NCI-H2081 treated with DMSO at 0.1 percent for 48 hours (cell line): ENCODE results near the gene SLC44A1.

Experiments
- DNase-seq: peaks from one replicate; lab custom pipeline; 2025; lab: John Stamatoyannopoulos, UW

The SLC44A1 gene

DNA sequence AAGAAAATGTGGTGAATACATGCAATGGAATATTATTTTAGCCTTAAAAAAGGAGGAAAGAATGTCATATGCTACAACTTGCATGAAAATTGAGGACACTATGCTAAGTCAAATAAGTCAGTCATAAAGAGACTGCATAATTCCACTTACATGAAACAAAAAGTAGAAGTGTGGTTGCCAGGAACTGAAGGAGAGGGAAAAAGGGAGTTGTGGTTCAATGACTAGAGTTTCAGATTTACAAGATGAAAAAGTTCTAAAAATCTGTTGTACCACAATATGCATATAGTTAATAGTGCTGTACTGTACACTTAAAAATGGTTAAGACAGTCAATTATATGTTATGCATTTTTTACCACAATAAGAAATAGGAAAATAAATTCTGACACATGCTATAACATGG lies 95.4 kb downstream of the SLC44A1 start:
- DNase-seq = no peak

DNA sequence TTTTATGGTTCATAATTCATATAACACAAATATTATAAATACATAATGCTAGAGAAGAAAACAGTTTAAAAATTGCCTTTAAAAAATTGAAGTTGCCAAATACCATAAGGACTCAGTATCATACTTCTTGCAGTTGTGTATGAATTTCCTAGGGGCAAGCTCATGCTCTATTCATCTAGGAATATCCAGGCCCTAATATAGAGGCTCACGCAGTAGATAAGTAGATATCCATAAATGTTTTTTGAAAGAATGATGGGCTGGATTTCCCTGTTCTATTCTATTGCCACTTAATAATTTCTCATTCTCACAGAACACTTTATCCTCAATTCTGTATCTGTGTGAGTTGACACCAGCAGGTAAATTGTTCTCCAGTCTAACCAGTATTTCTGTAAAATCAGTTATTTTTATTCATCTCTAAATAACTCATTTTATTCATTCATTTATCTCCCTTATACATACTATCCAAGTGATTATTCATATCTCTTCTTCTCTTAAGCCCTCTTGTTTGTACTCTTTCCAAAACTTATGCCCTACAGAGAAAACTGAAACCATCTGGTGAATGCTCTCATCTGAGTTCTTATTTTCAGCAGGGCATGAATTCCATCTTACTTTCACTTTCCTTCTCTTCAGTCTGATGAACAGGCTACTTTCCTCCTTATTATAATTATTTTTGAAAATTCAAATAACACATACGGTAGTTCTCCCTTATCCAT lies 97.1 kb downstream of the SLC44A1 start:
- no peak for DNase-seq

DNA sequence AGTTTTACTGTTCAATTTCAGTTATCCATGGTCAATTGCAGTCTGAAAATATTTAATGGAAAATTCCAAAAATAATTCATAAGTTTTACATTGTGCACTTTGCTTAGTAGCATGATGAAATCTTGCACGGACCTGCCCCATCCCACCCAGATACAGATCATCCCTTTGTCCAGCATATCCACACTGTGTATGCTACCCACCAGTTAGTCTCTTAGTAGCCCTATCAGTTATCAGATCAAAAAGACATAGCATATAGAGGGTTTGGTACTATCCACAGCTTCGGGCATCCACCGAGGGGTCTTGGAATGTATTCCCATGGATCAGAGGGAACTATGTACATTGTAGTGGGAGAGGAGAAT lies 97.7 kb downstream of the SLC44A1 start:
- DNase-seq = no peak

DNA sequence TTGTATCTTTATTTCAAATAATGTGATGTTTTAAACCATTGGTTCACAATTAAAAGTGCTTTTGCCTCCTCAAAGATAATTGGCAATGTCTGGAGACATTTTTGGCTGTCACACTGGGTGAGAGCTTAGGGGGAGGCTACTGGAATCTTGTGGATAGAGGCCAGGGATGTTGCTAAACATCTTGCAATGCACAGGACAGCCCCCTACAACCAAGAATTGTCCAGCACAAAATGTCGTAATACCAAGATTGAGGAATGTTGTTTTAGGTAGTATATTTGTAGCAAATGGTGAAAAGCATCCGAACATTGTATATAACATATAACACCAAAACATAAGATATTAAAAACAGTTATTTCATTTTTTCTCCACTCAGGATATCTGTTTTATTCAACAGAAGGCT lies 99.8 kb downstream of the SLC44A1 start:
- DNase-seq = no peak

DNA sequence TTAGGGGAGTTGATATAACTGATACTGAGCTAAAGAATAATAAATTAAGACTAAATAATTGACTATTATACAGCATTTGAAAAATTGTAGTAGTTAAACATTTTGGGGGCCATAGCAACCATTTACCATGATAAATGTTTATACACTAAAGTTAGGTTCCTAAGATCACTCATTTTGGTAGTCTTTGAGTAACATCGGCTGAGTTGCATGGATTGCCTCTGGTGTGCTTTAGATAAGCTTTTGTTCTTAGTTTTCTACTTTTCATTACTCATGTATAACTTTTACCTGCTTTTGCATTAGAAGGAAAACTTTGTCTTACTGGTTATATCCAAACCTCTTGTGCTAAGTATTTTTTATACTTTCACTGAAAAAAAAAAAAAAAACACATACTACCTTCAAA lies 101.2 kb downstream of the SLC44A1 start:
- DNase-seq = no peak

DNA sequence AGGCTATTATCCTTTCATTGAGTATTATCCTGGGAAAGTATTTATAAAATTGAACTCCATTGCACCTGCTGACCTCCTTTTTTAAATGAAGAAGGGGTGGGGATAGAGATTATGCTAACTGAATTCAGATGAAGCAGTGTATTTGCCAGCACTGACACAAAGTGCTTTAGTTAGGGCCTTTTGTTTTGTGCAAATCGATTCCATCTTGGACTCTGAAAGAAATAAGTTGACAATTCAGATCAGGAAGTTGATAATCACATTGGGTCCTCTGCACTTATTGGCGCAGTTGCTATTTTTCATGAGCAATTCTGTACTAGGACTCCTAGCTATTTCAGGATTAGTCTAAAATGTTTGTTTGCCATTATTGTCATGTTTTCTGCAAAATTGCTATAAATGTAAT lies 101.8 kb downstream of the SLC44A1 start:
- DNase-seq = no peak

DNA sequence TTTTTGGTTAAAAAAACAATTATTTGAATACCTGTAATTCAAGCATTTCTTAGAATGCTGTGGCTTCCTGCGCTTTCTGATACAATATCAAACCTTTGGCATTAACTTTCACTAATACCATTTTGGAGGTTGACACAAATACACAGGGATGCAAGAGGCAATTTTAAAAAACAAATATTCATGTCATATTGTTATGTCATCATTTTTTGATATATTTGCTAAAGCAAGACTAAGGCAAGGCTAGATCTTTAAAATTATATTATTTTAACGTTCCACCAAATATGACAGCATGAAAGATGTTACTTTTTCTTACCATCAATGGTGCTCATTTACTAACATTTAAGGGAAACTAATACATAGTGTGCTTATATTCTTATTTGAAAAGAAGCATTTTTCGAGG lies 110.0 kb downstream of the SLC44A1 start:
- DNase-seq = no peak

DNA sequence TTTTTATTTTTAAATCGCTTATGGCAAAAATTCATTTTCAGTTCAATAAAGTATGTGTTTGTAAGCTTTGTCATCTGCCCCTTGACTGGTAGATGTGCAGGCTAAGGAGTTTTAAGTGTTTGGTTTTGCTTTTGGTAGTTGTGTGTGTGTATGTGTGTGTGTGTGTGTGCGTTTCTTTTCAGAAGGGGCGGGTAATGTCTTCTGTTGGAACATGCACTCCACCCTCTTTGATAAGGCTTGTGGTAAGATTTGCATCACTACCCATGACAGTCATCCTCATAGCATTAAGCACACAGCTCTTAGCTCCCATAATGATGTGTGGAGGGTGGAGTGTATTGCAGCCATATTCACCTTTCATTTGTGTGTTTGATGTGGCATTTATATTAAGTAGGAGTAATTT lies 111.3 kb downstream of the SLC44A1 start:
- DNase-seq = no peak

DNA sequence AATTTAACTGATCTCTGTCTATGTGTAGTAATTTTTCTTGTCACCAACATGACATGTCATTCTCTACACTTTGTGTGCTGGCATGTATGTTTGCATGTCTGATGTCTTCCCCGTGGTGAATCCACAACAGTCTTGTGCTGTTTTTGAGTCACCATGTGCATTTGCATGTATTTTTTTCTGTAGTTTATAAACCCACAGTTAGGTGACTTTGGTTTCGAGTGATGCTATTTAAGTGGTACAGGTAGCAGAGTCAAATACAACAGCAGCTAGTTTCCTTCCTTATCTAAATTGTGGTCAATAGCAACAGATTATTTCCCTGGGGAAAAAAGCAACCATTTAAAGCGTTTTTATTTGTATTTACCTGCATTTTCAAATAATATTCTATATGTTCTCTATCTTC lies 113.5 kb downstream of the SLC44A1 start:
- DNase-seq = no peak

DNA sequence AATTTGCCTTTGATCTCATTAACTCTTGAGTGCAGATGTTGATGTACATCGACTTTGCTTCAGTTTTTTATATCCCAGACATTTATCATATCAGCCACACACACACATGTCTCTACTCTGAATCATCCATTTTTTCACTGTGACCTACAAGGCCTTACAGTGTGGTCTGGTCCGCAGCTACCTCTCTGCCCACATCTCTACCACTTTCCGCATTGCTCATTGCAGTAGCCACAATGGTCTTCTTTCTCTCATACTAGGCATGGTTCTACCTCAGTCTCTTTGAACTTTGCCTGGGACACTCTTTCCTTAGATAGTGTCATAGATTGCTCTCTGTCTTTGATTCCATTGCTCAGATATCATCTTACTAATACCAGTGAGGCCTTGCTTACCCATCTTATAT lies 115.4 kb downstream of the SLC44A1 start:
- DNase-seq = no peak

DNA sequence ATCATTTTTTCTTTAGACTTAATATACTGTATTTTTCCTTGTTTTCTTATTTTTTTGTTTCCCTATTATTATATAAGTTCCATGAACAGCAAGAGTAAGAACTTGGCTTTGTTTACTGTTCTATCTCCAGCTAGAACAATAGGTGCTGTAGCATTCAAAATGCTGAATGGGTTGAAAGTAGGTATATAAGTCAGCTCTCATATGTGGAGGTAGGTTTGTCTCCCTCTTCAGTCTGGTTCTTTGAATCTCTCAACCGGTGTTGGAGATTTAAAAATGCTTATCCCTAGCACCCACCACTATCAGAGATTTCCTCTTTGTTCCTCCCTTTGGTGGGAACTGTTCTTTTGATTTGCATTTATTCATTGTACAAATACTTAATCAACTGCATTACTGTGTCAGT lies 115.9 kb downstream of the SLC44A1 start:
- no peak for DNase-seq

DNA sequence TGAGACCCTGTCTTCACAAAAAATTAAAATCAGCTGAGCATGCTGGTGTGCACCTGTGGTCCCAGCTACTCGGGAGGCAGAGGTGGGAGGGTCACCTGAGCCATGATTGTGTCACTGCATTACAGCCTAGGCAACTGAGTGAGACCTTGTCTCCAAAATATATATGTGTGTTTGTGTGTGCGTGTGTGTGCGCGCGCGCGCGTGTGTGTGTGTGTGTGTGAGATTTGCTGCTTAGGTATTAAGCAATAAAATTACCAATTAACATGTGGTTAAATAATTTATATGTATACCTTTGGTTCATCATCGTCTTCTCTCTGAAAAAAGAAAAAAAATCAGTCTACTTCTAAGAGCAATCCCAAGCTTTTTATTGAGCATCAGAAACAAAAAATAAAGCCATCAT lies 117.4 kb downstream of the SLC44A1 start:
- DNase-seq = no peak

DNA sequence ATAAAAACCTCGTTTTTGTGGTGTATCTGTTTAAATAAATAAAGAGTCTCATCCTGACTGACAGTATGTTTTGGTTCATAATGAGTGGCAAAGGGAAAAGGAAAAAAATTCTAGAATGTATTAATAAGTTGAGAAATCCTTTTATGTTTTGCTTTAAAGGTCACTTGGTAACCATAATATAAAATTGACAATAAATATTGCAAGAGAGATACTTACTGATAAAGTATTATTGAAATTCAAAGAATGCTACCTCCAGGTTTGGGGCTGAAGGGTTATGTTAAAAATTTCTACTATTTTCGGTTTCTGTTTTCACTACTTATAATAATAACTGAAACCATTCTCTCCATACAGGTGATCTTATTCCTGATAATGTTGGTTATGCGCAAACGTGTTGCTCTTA lies 118.0 kb downstream of the SLC44A1 start:
- no peak for DNase-seq

DNA sequence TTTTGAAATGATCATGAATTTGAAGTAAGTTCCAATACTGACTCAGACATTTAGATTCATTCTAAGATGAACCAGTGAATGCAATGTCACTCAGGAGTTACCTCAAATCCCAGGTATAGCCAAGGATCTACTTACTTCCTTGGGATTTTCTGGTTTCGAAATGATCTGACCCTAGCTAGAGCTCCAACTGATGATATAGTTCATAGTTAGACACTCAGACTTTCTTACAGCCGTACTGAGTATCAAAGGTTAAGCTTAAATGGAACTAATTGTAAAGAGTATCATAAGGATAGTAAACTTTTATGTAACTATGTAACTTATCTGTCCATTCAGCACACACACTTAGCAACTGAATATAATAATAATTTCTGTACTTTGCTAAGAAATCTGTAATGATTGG lies 119.4 kb downstream of the SLC44A1 start:
- no peak for DNase-seq

DNA sequence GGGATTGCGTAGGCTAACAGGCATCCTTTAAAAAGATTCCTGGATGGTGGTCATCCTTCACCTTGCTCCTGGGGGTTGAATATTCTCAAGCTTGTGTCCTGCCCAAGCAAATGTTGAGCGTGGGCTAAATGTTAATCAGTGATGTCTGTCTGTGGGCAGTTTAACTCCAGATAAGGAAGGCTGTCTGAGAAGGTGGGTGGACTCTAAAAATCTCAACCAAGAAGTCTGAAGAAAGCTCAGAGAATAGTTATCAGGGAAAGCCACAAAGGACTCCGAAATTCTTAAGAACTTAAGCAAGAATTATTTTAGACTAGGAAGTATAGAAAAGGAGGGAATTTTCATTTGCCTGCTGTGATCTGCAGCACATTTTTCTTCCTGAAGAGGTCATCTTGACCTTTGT lies 125.5 kb downstream of the SLC44A1 start:
- DNase-seq = no peak

DNA sequence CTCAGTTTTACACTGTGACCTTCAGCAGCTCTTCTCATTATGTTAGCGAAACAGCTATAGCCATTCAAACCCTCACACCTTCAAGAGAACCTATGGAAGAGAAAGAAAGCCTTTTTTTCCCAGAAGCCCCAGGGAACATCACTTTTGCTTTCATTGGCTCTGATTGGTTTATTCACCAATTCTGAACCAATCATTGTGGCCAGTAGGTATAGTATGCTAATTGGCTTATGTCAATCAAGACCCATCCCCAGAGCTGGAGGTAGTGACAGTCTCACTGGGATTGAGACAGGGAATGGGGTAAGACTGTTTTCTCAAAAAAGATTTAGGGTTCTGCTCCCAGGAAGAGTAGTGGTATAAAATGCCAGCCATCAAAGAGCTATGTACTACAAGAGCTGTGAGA lies 129.3 kb downstream of the SLC44A1 start:
- no peak for DNase-seq

DNA sequence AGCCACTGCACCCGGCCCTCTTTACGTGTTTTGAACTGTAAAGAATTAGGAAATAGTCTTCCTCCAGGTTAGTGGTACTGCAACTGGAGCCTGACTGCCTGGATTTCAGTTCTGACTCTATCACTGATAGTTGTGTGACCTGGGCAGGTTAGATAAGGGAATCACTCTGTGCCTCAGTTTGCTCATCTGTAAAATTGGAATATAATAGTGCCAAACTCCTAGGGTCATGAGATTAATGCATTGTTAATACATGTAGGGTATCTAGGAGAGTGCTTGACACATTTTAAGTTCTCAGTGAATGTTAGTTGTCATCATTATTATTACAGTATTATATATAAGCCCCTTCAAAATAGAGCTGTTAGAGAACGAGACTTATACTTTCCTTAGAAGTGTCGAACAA lies 130.9 kb downstream of the SLC44A1 start:
- no peak for DNase-seq

DNA sequence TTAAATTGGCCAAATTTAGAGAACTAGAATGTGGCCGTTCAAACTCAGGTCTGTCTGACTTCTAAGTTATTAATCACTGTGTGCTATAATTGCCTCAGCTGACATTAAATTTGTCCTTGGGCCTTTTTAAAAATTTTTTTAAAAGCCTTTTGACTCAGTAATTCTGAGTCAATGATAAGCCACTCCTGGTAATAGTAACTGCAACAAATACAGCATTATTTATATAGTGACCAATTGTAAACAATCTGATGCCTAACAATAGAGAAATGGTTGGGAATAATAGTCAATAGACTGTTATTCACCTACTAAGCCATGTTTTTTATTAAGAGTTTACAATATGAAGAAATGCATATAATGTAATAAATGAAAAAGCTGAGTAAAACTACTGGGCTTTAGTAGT lies 132.4 kb downstream of the SLC44A1 start:
- no peak for DNase-seq

DNA sequence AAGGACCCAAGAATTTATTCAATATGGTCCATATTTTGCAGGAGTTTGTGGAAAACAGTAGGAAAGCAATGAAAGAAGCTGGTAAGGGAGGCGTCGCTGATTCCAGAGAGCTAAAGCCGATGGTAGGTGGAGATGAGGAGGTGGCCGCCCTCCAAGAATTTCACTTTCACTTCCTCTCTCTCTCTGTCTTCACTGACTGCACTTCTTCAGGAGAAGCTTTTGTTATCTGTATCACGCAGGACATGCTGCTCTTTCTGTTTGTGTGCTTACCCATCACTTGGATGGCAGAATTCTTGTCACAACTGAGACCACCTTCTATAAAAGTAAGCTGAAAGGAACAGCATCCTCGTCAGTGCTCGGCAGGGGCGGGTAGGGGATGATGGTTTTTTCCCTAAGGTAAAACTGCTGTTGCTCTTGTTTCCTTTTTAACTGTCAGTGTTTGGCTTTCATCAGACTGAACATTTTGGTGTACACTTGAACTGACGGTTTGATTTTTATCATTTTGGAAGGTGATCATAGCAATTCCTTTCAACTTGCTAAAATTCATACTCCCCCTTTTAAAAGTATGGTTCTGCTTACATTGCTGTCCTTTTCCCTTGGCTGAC lies 141.0 kb downstream of the SLC44A1 start:
- no peak for DNase-seq

DNA sequence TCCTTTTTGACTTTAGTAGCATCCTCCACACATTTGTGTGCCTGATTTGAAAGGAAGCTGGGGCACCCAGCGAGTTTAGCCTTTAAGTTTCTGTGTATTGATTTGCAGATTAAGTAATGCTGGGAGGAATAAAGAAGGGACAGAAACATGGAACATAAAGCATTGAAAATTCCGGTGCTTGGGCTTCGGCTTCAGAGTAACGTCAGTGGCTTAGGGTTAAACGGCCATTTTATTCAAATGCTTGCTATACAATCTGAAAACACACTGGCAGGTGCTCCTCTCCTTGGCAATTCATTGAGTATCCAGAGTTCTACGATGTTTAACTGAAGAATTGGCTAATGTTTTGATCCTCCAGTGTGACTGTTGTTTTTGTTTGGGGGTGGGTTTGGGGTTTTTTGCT lies 145.3 kb downstream of the SLC44A1 start:
- no peak for DNase-seq

DNA sequence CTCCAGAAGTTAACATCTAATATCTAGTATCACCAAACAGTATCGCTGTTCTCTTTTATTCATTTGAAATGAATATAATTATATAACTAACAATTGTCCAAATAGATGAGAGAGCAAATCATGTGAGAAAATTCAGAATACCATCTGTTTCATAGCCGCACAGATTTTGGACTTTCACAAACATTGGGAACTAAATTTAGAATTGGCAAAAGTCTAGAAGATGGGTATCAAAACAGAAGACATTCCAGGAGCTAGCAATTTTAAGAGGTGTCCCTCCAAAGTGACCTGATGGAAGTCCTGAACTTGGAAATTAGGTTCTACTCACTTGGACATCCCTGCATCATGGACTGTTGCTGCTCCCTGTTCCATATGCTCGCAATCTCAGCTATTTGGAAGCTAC lies 146.4 kb downstream of the SLC44A1 start:
- DNase-seq = no peak

DNA sequence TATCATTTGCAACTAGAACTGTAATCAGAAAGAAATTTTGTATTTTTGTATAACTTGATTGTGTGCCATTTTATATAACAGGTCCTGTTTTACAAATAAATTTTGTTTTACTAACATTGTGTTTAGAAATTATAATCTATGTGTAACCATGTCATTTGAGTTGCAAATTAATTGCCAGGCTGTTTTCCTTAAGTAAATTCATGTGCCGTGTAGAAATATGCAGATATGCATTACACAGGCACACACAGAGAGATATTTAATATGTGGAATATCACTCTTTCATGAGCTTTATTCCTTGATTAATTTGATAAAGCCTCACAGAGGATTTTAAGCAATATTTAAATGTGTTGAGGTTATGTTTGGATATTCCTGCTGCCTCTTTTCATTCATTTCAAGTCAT lies 146.8 kb downstream of the SLC44A1 start:
- DNase-seq = no peak

DNA sequence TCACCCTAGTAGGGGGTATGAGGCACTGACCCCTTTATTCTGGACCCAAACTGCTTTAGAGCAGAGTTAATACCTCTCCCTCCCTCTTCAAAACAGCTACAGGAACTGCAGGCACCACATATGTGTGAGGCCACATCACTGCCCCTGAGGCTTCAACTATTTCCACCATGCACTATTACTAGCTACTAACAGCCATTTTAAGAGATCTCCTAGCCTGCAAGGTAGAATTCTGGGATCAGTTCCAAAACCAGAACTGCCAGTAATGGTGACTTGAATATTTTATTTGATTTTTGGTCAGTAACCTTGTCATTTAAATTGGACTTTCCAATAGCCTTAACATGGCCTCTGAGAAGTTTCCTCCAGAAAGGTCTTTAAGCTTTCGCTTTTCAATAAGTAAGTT lies 148.1 kb downstream of the SLC44A1 start:
- DNase-seq = no peak

DNA sequence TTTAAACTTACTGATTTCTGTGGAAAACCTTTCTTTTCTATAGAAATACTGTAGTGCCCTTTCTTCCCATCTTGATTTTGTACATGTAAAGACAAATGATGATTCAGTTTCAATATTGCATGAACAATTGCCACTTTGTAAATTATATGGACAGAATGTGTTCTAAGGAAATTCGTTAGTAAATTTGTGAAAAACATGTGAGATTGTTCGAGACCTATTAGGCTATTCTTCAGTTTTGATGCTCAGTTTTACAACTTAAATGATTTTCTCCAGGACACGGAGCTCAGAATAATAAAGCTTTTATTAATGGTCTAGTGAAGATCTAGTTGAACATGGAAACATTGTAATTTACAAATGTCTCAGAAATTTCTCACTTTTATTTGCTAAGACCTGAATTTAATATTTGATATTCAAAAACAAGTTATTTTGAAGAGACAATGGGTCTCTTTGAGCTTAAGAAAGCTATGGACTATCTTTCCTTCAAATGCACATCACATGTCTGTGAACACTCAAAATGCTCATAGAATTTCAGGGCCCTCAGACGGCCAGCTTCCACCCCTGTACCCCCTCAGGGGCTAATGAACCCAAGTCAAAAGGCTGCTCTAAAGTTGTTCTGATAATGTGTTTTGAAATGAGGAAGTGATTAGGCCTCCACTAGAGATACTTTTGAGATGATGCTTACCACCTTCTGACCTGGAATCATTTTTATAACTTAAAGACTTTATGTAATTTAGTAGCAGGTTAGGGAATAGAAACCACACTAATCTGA lies 149.3 kb downstream of the SLC44A1 start:
- DNase-seq = no peak
